Right atrium auricular region (tissue), 2 donors: Measurements from ENCODE around the gene B9D2. TPM values are rescaled to one million over a fixed set of nuclear protein-coding genes. Genes with fewer than 3 reads are reported as not detected.

Experiments
- DNase-seq: peaks from one replicate; pipeline ENCODE4 v3.0.0-alpha.2; 2019; ENCODE audit warnings: low spot score
- H3K27ac ChIP-seq, 2 donors: fragments of 200-600 bp; sonication (generic); 1 replicate in 1 of 2; 2 replicates in 1 of 2; pipeline ENCODE4 v1.5.1; 2016 to 2019
- H3K27me3 ChIP-seq, 2 donors: fragments of 200-600 bp; sonication (generic); one replicate each; pipeline versions ENCODE4 v1.5.1 to v1.6.0; 2017 to 2019
- H3K36me3 ChIP-seq: fragments of 200-600 bp; sonication (generic); one replicate; pipeline ENCODE4 v1.5.1; 2016
- H3K4me1 ChIP-seq, 2 donors: fragments of 200-600 bp; sonication (generic); one replicate each; pipeline versions ENCODE4 v1.5.1 to v1.6.0; 2017 to 2019
- H3K4me3 ChIP-seq, 2 donors: fragments of 200-600 bp; sonication (generic); 1 replicate in 1 of 2; 2 replicates in 1 of 2; pipeline ENCODE4 v1.5.1; 2017 to 2019; ENCODE audit warnings: mild to moderate bottlenecking in 1 of 2, moderate library complexity in 1 of 2
- H3K9me3 ChIP-seq, 2 donors: fragments of 200-600 bp; sonication (generic); one replicate each; pipeline ENCODE4 v1.5.1; 2019
- total RNA-seq, 2 donors: library from RNA; depleted of rRNA; stranded (reverse); fragments of >200 nt; gene quantifications; one replicate each; pipeline ENCODE4 v1.1.0, GENCODE V29; 2016
- TF ChIP-seq, protein P1 (sequence below), 2 donors: fragments of 200-600 bp; sonication (generic); IDR thresholded peaks; one replicate each; pipeline ENCODE4 v1.5.1; 2019; ENCODE audit warnings: antibody characterized with exemption in 2 of 2

B9D2 gene
- total RNA-seq, 2 donors from 2014 or later: 1.9 to 3.8 TPM

DNA sequence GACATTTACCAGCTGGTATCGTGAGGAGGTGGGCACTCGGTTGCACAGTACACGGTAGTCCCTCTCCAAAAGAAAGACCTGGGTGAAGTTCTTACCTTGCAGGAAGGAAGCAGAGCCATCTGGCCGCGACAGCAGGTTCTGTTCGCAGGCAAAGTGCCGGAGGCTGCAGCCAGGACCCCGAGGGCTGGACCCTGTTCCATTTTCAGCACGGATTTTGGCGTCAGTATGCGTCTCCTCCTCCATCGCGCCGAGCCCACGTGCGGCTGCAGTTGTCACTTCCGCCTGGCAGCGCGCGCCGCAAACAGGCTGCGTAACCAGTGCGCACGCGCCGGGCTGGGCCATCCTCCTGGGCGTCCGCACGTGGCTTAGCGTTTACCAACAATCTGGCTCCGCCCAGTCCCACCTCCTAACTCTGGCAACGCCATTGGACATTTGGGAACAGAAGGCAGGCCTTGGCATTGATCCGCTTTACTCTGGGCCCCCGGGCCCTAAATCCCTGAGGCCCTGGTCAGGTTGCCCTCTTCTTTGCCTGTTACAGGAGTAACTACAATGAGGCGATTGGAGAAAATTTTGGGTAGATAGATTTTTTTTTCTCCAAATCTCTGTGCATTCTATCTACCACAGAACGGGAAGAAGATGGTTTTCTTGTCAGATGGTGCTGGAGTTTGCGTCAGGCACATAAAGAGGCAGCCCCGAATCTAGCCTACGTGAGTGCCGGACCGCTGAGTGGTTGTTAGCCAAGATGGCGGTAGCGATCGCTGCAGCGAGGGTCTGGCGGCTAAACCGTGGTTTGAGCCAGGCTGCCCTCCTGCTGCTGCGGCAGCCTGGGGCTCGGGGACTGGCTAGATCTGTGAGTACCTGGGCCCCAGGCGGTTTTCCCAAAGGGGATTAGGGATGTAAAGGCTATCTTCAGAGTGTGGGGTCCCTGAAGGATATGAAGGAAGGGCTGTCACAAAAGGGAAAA lies 33.4 kb upstream of the B9D2 start, which contains the start of the genes BCKDHA and EXOSC5:
Gene BCKDHA, plus strand, starts transcription at position 733 of the 964 bp plus-strand sequence. Its CDS starts 10 bp downstream, at position 743.
Gene EXOSC5, minus strand, starts transcription at position 274 of the 964 bp plus-strand sequence. Its CDS starts 31 bp downstream, at position 243.
- peaks cover 0 to 17% of the 10 kb centered on the region in 2 donors for H3K4me1 ChIP-seq
- peak within 1 kb of the TSS; percentile 89 to 90 for H3K27ac ChIP-seq
- no peaks in the 10 kb centered on the region for H3K27me3 ChIP-seq
- TF ChIP-seq, protein P1, sequence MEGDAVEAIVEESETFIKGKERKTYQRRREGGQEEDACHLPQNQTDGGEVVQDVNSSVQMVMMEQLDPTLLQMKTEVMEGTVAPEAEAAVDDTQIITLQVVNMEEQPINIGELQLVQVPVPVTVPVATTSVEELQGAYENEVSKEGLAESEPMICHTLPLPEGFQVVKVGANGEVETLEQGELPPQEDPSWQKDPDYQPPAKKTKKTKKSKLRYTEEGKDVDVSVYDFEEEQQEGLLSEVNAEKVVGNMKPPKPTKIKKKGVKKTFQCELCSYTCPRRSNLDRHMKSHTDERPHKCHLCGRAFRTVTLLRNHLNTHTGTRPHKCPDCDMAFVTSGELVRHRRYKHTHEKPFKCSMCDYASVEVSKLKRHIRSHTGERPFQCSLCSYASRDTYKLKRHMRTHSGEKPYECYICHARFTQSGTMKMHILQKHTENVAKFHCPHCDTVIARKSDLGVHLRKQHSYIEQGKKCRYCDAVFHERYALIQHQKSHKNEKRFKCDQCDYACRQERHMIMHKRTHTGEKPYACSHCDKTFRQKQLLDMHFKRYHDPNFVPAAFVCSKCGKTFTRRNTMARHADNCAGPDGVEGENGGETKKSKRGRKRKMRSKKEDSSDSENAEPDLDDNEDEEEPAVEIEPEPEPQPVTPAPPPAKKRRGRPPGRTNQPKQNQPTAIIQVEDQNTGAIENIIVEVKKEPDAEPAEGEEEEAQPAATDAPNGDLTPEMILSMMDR (IDR thresholded peaks at IDR 0.05): no peak
- H3K4me3 ChIP-seq: peak within 1 kb of the TSS; percentile 84 to 91
- H3K36me3 ChIP-seq: no peaks in the 10 kb centered on the region
- no peaks in the 10 kb centered on the region for H3K9me3 ChIP-seq
- peak; percentile 99 for DNase-seq

DNA sequence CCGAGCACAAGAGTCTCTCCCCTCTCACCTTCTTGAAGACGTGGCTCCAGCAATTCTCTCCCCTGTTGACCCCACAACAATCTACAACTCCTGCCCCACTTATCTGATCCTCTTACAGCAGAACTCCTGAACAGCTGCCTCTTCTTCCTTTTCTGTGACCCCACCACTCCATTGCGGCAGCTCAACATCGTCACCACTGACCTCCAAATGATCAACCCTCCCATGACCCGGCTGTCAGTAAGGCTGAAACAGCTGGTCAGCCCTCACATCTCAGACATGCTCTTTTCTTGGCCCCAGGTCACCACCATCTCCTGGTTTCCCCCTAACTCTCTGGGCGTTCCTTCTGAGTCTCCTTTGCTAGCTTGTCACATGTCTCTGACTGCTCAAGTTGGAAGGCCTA lies 31.4 kb upstream of the B9D2 start:
- TF ChIP-seq, protein P1 (IDR thresholded peaks at IDR 0.05): no peak
- H3K4me1 ChIP-seq: peaks cover 0 to 17% of the 10 kb centered on the region in 2 donors
- no peak overlapping the region for H3K27ac ChIP-seq
- no peaks in the 10 kb centered on the region for H3K27me3 ChIP-seq
- H3K36me3 ChIP-seq: peaks cover 15% of the 10 kb centered on the region
- no peak overlapping the region for H3K4me3 ChIP-seq
- H3K9me3 ChIP-seq: no peaks in the 10 kb centered on the region
- no peak for DNase-seq

DNA sequence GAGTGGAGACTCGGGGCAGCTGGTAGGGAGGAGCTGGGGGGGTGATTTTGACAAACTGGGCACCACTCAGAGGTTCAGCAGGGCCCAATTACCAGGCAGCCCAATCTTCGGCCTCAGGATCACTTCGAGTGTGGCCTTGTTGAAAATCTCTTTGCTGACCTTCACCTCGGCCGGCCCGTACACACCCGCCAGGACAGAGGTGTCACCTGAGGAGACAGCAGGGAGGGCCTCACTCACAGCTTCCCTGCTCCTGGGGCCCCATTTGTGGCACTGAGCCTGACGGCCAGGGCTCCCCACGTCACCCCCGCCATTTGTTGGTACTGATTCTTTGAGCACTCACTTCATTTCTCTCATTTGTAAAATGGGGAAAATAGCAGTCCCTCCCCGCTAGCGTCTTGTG lies 28.8 kb upstream of the B9D2 start:
- DNase-seq: no peak
- Histone ChIP-seq H3K36me3 (peaks cover 27% of the 10 kb centered on the region), H3K4me3 (no peak overlapping the region), H3K9me3 (no peaks in the 10 kb centered on the region), H3K27me3 (no peaks in the 10 kb centered on the region), H3K27ac (no peak overlapping the region), H3K4me1 (peaks cover 0 to 8% of the 10 kb centered on the region in 2 donors)
- TF ChIP-seq, protein P1 (IDR thresholded peaks at IDR 0.05): no peak

DNA sequence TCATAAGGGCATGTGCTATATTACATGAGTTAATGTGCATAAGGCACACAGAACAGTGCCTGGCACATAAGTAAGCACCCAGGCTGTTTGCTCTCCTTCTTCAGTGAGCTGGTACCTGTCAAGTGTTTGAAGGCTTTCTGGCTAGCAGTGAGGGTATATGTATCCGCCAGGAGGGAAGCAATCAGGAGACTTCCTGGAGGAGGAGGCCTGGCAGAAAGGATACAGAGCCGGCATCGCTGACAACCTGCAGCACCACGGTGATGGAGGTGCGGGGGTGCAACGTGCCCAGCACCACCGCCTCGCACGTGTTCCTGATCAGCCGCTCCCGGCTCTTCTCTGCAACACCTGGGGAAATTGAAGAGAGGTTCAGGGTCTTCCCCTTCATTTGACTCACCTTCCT lies 27.7 kb upstream of the B9D2 start:
- Histone ChIP-seq H3K27ac (no peak overlapping the region), H3K27me3 (no peaks in the 10 kb centered on the region), H3K4me3 (no peak overlapping the region), H3K36me3 (peaks cover 27% of the 10 kb centered on the region), H3K4me1 (peaks cover 0 to 3% of the 10 kb centered on the region in 2 donors), H3K9me3 (no peaks in the 10 kb centered on the region)
- no peak for DNase-seq
- TF ChIP-seq, protein P1 (IDR thresholded peaks at IDR 0.05): no peak

DNA sequence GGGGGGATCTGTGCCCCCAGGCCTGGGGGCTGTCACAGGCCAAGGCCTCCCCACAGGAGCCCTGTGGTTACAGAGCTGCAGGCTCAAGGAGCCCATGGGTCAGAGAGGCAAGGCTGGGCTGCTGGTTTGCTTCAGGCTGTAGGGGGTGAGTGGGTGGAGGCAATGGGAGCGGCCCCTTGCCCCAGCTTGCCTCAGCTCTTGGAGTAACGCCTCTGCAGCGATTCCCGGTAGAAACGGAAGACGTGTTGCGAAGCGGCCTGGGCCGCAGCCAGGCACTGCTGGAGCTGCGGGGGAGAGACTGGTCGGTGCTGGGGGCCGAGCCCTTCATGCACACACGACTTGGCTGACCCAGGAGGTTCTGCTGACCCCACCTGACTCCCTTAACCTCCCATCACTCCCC lies 22.5 kb upstream of the B9D2 start:
- no peak overlapping the region for H3K4me3 ChIP-seq
- no peaks in the 10 kb centered on the region for H3K4me1 ChIP-seq
- TF ChIP-seq, protein P1 (IDR thresholded peaks at IDR 0.05): no peak
- no peak overlapping the region for H3K27ac ChIP-seq
- DNase-seq: no peak
- H3K36me3 ChIP-seq: peaks cover 23% of the 10 kb centered on the region
- H3K9me3 ChIP-seq: no peaks in the 10 kb centered on the region
- H3K27me3 ChIP-seq: no peaks in the 10 kb centered on the region
